ENCODE results near the gene AQP9.

Gene AQP9

DNA sequence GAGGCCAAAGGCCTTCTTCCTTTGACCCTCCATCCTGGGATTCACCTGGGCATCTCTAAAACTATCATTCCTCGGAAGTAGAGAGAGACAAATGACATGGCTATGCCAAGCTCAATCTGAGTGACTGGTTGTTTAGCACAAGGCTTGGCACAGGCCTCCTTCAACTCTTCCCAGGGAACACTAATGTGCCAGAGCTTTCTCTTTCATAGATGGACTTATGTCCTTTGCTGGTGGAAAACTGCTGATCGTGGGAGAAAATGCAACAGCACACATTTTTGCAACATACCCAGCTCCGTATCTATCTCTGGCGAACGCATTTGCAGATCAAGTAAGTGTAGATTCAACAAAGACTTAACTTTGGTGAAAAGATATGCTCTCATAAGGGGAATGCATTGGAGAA lies 36.5 kb downstream of the AQP9 start:
- H2BK120ac ChIP-seq (ENCODE audit: low read depth, low read length): no peak overlapping the region
- H2AFZ ChIP-seq (ENCODE audit: low read length): no peak overlapping the region
- H3K27me3 ChIP-seq (ENCODE audit: control insufficient read depth in 3 of 3, insufficient read depth in 3 of 3, low read depth in 1 of 3, low read length in 3 of 3): peaks cover 0 to 4% (median 0%) of the 10 kb centered on the region in 3 experiments
- no peaks in the 10 kb centered on the region for H3K9me3 ChIP-seq (replicated peaks in 1 of 2; ENCODE audit: control insufficient read depth in 2 of 2, insufficient read depth in 1 of 2, low read depth in 1 of 2, low read length in 2 of 2)
- H3K4ac ChIP-seq (ENCODE audit: low read length): no peak overlapping the region
- no peak overlapping the region for H4K91ac ChIP-seq (ENCODE audit: low read depth, low read length, poor library complexity)
- no peak overlapping the region for H3K23ac ChIP-seq (ENCODE audit: low read depth, low read length, poor library complexity)
- H3K18ac ChIP-seq (ENCODE audit: low read length): no peak overlapping the region
- DNase-seq (ENCODE audit: low spot score): no peak
- H3K4me1 ChIP-seq (ENCODE audit: control insufficient read depth in 2 of 2, insufficient read depth in 1 of 2, low read depth in 1 of 2, low read length in 2 of 2): no peaks in the 10 kb centered on the region
- no peak overlapping the region for H3K14ac ChIP-seq (ENCODE audit: low read length)
- H2BK15ac ChIP-seq (ENCODE audit: low read length): no peak overlapping the region
- no peak overlapping the region for H3K9ac ChIP-seq (ENCODE audit: low read depth, low read length, poor library complexity)
- H2AK5ac ChIP-seq (ENCODE audit: low read depth, low read length): no peak overlapping the region
- no peak overlapping the region for H3K4me3 ChIP-seq (ENCODE audit: low read length in 2 of 2)
- H3K79me1 ChIP-seq (ENCODE audit: low read depth, low read length): no peaks in the 10 kb centered on the region
- no peak overlapping the region for H3K27ac ChIP-seq (replicated peaks; ENCODE audit: low read length)
- WGBS, 2 donors (ENCODE audit: extremely low coverage in 2 of 2, insufficient read length in 2 of 2, insufficient replicate concordance in 1 of 2): no CpG with 5 or more reads among the region's 5 CpGs
- no peaks in the 10 kb centered on the region for H3K36me3 ChIP-seq (replicated peaks in 1 of 2; ENCODE audit: control insufficient read depth in 2 of 2, insufficient read depth in 2 of 2, low read length in 2 of 2)
- H4K8ac ChIP-seq (ENCODE audit: low read depth, low read length): no peak overlapping the region
- no peak overlapping the region for H2BK5ac ChIP-seq (ENCODE audit: low read length)
- no peak overlapping the region for H2BK12ac ChIP-seq (ENCODE audit: low read length)
- no peak overlapping the region for H3K4me2 ChIP-seq (ENCODE audit: insufficient read depth, low read length, poor library complexity, severe bottlenecking)

- peaks cover 0 to 14% (median 0%) of the 10 kb centered on the region in 3 experiments for H3K27me3 ChIP-seq (ENCODE audit: control insufficient read depth in 3 of 3, insufficient read depth in 3 of 3, low read depth in 1 of 3, low read length in 3 of 3)
- no peak overlapping the region for H2BK120ac ChIP-seq (ENCODE audit: low read depth, low read length)
- H3K27ac ChIP-seq (replicated peaks; ENCODE audit: low read length): no peak overlapping the region
- H4K8ac ChIP-seq (ENCODE audit: low read depth, low read length): no peak overlapping the region
- H3K4me3 ChIP-seq (ENCODE audit: low read length in 2 of 2): no peak overlapping the region
- H3K4ac ChIP-seq (ENCODE audit: low read length): no peak overlapping the region
- H3K23ac ChIP-seq (ENCODE audit: low read depth, low read length, poor library complexity): no peak overlapping the region
- no peak overlapping the region for H3K18ac ChIP-seq (ENCODE audit: low read length)
- H3K9me3 ChIP-seq (replicated peaks in 1 of 2; ENCODE audit: control insufficient read depth in 2 of 2, insufficient read depth in 1 of 2, low read depth in 1 of 2, low read length in 2 of 2): no peaks in the 10 kb centered on the region
- H4K91ac ChIP-seq (ENCODE audit: low read depth, low read length, poor library complexity): no peak overlapping the region
- no CpG with 5 or more reads among the region's 4 CpGs for whole genome bisulfite sequencing, 2 donors (ENCODE audit: extremely low coverage in 2 of 2, insufficient read length in 2 of 2, insufficient replicate concordance in 1 of 2)
- no peak overlapping the region for H2BK5ac ChIP-seq (ENCODE audit: low read length)
- H3K9ac ChIP-seq (ENCODE audit: low read depth, low read length, poor library complexity): no peak overlapping the region
- H2AK5ac ChIP-seq (ENCODE audit: low read depth, low read length): no peak overlapping the region
- H3K14ac ChIP-seq (ENCODE audit: low read length): no peak overlapping the region
- H2AFZ ChIP-seq (ENCODE audit: low read length): no peak overlapping the region
- H2BK15ac ChIP-seq (ENCODE audit: low read length): no peak overlapping the region
- no peak for DNase-seq (ENCODE audit: low spot score)
- no peaks in the 10 kb centered on the region for H3K36me3 ChIP-seq (replicated peaks in 1 of 2; ENCODE audit: control insufficient read depth in 2 of 2, insufficient read depth in 2 of 2, low read length in 2 of 2)
- no peaks in the 10 kb centered on the region for H3K79me1 ChIP-seq (ENCODE audit: low read depth, low read length)
- no peaks in the 10 kb centered on the region for H3K4me1 ChIP-seq (ENCODE audit: control insufficient read depth in 2 of 2, insufficient read depth in 1 of 2, low read depth in 1 of 2, low read length in 2 of 2)
- H2BK12ac ChIP-seq (ENCODE audit: low read length): no peak overlapping the region
- no peak overlapping the region for H3K4me2 ChIP-seq (ENCODE audit: insufficient read depth, low read length, poor library complexity, severe bottlenecking)
Observed at GRCh38 chr15:58175955-58176354, 37.8 kb downstream of the AQP9 start.

- no peak overlapping the region for H2AK5ac ChIP-seq (ENCODE audit: low read depth, low read length)
- no peaks in the 10 kb centered on the region for H3K79me1 ChIP-seq (ENCODE audit: low read depth, low read length)
- H3K4ac ChIP-seq (ENCODE audit: low read length): no peak overlapping the region
- no peaks in the 10 kb centered on the region for H3K36me3 ChIP-seq (replicated peaks in 1 of 2; ENCODE audit: control insufficient read depth in 2 of 2, insufficient read depth in 2 of 2, low read length in 2 of 2)
- no peak overlapping the region for H3K9ac ChIP-seq (ENCODE audit: low read depth, low read length, poor library complexity)
- peaks cover 0 to 15% (median 0%) of the 10 kb centered on the region in 3 experiments for H3K27me3 ChIP-seq (ENCODE audit: control insufficient read depth in 3 of 3, insufficient read depth in 3 of 3, low read depth in 1 of 3, low read length in 3 of 3)
- H3K9me3 ChIP-seq (replicated peaks in 1 of 2; ENCODE audit: control insufficient read depth in 2 of 2, insufficient read depth in 1 of 2, low read depth in 1 of 2, low read length in 2 of 2): no peaks in the 10 kb centered on the region
- no peak overlapping the region for H2BK120ac ChIP-seq (ENCODE audit: low read depth, low read length)
- no peak overlapping the region for H2BK12ac ChIP-seq (ENCODE audit: low read length)
- H2BK15ac ChIP-seq (ENCODE audit: low read length): no peak overlapping the region
- H3K23ac ChIP-seq (ENCODE audit: low read depth, low read length, poor library complexity): no peak overlapping the region
- H2BK5ac ChIP-seq (ENCODE audit: low read length): no peak overlapping the region
- no peak overlapping the region for H3K14ac ChIP-seq (ENCODE audit: low read length)
- H2AFZ ChIP-seq (ENCODE audit: low read length): no peak overlapping the region
- H4K8ac ChIP-seq (ENCODE audit: low read depth, low read length): no peak overlapping the region
- WGBS, 2 donors (ENCODE audit: extremely low coverage in 2 of 2, insufficient read length in 2 of 2, insufficient replicate concordance in 1 of 2): no CpG with 5 or more reads among the region's 1 CpG
- no peak overlapping the region for H3K18ac ChIP-seq (ENCODE audit: low read length)
- H3K4me3 ChIP-seq (ENCODE audit: low read length in 2 of 2): no peak overlapping the region
- H3K4me2 ChIP-seq (ENCODE audit: insufficient read depth, low read length, poor library complexity, severe bottlenecking): no peak overlapping the region
- no peak for DNase-seq (ENCODE audit: low spot score)
- H3K4me1 ChIP-seq (ENCODE audit: control insufficient read depth in 2 of 2, insufficient read depth in 1 of 2, low read depth in 1 of 2, low read length in 2 of 2): no peaks in the 10 kb centered on the region
- H3K27ac ChIP-seq (replicated peaks; ENCODE audit: low read length): no peak overlapping the region
- no peak overlapping the region for H4K91ac ChIP-seq (ENCODE audit: low read depth, low read length, poor library complexity)
Observed at GRCh38 chr15:58178668-58179067, 40.5 kb downstream of the AQP9 start.

GRCh38 chr15:58179206-58179605 lies 41.0 kb downstream of the AQP9 start:
- peak overlapping the region; percentile 24 for H3K9ac ChIP-seq (ENCODE audit: low read depth, low read length, poor library complexity)
- H3K9me3 ChIP-seq (replicated peaks in 1 of 2; ENCODE audit: control insufficient read depth in 2 of 2, insufficient read depth in 1 of 2, low read depth in 1 of 2, low read length in 2 of 2): no peaks in the 10 kb centered on the region
- H3K79me1 ChIP-seq (ENCODE audit: low read depth, low read length): no peaks in the 10 kb centered on the region
- no peak overlapping the region for H2BK15ac ChIP-seq (ENCODE audit: low read length)
- no CpG with 5 or more reads among the region's 7 CpGs for WGBS, 2 donors (ENCODE audit: extremely low coverage in 2 of 2, insufficient read length in 2 of 2, insufficient replicate concordance in 1 of 2)
- H2BK5ac ChIP-seq (ENCODE audit: low read length): no peak overlapping the region
- no peak overlapping the region for H2BK120ac ChIP-seq (ENCODE audit: low read depth, low read length)
- H3K4me3 ChIP-seq (ENCODE audit: low read length in 2 of 2): no peak overlapping the region
- no peaks in the 10 kb centered on the region for H3K36me3 ChIP-seq (replicated peaks in 1 of 2; ENCODE audit: control insufficient read depth in 2 of 2, insufficient read depth in 2 of 2, low read length in 2 of 2)
- H3K4me1 ChIP-seq (ENCODE audit: control insufficient read depth in 2 of 2, insufficient read depth in 1 of 2, low read depth in 1 of 2, low read length in 2 of 2): no peaks in the 10 kb centered on the region
- H2AFZ ChIP-seq (ENCODE audit: low read length): no peak overlapping the region
- no peak overlapping the region for H3K23ac ChIP-seq (ENCODE audit: low read depth, low read length, poor library complexity)
- H3K27ac ChIP-seq (replicated peaks; ENCODE audit: low read length): no peak overlapping the region
- DNase-seq (ENCODE audit: low spot score): no peak
- no peak overlapping the region for H2AK5ac ChIP-seq (ENCODE audit: low read depth, low read length)
- H3K27me3 ChIP-seq (ENCODE audit: control insufficient read depth in 3 of 3, insufficient read depth in 3 of 3, low read depth in 1 of 3, low read length in 3 of 3): peaks cover 0 to 17% (median 0%) of the 10 kb centered on the region in 3 experiments
- H3K4me2 ChIP-seq (ENCODE audit: insufficient read depth, low read length, poor library complexity, severe bottlenecking): no peak overlapping the region
- no peak overlapping the region for H3K4ac ChIP-seq (ENCODE audit: low read length)
- no peak overlapping the region for H4K91ac ChIP-seq (ENCODE audit: low read depth, low read length, poor library complexity)
- H4K8ac ChIP-seq (ENCODE audit: low read depth, low read length): no peak overlapping the region
- no peak overlapping the region for H2BK12ac ChIP-seq (ENCODE audit: low read length)
- H3K18ac ChIP-seq (ENCODE audit: low read length): peak overlapping the region; percentile 33
- H3K14ac ChIP-seq (ENCODE audit: low read length): no peak overlapping the region

All from neuronal stem cell (in vitro differentiated cells).